GM12872 (cell line): ENCODE measurements around the gene CASKIN2.

Source experiments
- TF ChIP-seq, protein P1 (sequence below): IDR thresholded peaks from 3 replicates; pipeline ENCODE4 v1.5.1; 2011; ENCODE audit warnings: low read depth, mild to moderate bottlenecking, low read length, moderate library complexity; ENCODE audit not compliant: insufficient read depth

Gene CASKIN2

DNA sequence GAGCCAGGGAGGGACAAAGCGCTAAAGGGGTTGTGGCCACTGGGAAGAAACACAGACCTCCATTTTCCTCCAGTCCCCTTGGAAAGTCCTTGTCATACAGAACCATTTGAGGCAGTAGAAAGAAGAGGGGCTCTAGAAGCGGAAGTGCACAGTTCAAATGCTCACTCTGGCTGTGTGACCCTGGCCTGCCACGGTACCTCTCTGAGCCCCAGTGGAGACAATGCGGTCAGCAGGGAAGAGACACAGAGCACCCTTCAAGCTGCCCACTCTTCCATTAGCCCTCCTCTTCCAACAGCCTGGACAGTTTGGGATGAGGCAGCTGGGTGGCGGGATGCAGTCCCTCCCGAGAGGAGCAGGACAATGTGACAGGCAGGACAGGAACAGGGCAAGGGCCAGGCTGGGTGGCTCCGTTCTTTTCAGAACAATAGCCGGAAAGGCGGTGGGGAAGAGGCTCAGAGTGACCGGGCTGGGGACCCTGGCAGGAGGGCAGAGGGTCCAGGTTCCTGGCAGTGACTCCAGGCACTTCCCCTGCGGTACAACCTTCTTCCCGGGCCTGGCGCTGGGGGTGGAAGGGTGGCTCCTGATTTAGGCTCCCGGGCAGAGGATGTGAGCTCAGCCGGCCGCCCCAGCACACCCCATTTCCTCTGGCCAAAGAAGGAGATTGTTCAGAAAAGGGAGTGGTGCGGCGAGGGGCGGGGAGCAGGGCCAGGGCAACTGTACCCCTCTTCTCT lies 5.6 kb downstream of the CASKIN2 start:
- TF ChIP-seq, protein P1, sequence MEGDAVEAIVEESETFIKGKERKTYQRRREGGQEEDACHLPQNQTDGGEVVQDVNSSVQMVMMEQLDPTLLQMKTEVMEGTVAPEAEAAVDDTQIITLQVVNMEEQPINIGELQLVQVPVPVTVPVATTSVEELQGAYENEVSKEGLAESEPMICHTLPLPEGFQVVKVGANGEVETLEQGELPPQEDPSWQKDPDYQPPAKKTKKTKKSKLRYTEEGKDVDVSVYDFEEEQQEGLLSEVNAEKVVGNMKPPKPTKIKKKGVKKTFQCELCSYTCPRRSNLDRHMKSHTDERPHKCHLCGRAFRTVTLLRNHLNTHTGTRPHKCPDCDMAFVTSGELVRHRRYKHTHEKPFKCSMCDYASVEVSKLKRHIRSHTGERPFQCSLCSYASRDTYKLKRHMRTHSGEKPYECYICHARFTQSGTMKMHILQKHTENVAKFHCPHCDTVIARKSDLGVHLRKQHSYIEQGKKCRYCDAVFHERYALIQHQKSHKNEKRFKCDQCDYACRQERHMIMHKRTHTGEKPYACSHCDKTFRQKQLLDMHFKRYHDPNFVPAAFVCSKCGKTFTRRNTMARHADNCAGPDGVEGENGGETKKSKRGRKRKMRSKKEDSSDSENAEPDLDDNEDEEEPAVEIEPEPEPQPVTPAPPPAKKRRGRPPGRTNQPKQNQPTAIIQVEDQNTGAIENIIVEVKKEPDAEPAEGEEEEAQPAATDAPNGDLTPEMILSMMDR = no peak

- TF ChIP-seq, protein P1 = no peak
Measured at GRCh38 chr17:75508931-75509361, 6.4 kb downstream of the CASKIN2 start.

- TF ChIP-seq, protein P1 = no peak
Measured at GRCh38 chr17:75507733-75508719, 7.3 kb downstream of the CASKIN2 start.

DNA sequence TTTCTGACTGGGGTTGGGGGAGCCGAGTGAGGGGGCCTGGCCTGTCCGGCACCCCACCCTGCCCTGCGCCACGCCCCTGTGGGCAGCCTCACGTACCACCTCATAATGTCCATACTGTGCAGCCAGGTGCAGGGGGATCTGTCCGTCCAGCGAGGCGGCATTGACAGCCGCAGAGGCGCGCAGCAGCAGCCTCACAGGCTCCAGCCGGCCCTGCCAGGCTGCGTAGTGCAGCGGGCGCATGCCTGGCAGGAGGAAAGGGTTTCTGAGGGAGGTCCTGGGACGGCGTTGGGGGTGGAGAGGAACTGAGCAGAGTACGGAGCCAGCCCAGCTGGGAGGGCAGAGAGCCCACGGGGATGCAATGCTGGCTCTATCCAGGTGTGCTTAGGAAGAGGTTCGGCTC lies 8.4 kb downstream of the CASKIN2 start:
- TF ChIP-seq, protein P1 = no peak

GRCh38 chr17:75506134-75506533 lies 9.2 kb downstream of the CASKIN2 start:
- TF ChIP-seq, protein P1 = no peak

- TF ChIP-seq, protein P1 = no peak
Measured at GRCh38 chr17:75505640-75506039, 9.7 kb downstream of the CASKIN2 start.

- TF ChIP-seq, protein P1 = no peak
Measured at GRCh38 chr17:75505152-75505409, 10.3 kb downstream of the CASKIN2 start.
